HG03575 (cell line): ENCODE measurements around the gene UBA6.
"Not testable (repeated sequence)": the region's sequence is repeated elsewhere in the genome, so short reads cannot be mapped to it uniquely, and the experiment has no call there.

Source experiments
- ATAC-seq: cut with Tn5 transposase; IDR thresholded peaks from one replicate; pipeline ENCODE4 v1.9.1; 2021; ENCODE audit not compliant: unreplicated experiment, insufficient number of reproducible peaks, low FRiP score; ENCODE audit errors: extremely low read depth

Gene UBA6

GRCh38 chr4:67717586-67717985, 16.6 kb upstream of the UBA6 start:
- ATAC-seq: no peak

- no peak for ATAC-seq
Observed at GRCh38 chr4:67714955-67715354, 14.0 kb upstream of the UBA6 start.

- no peak for ATAC-seq
Observed at GRCh38 chr4:67714248-67714583, 13.3 kb upstream of the UBA6 start.

GRCh38 chr4:67713529-67714247, 12.7 kb upstream of the UBA6 start:
- ATAC-seq: no peak

- ATAC-seq: no peak
Observed at GRCh38 chr4:67712650-67713528, 11.9 kb upstream of the UBA6 start.

GRCh38 chr4:67712000-67712625, 11.2 kb upstream of the UBA6 start:
- no peak for ATAC-seq

GRCh38 chr4:67706682-67707081, 5.7 kb upstream of the UBA6 start:
- ATAC-seq: not testable (repeated sequence)

GRCh38 chr4:67704843-67705242, 3.9 kb upstream of the UBA6 start:
- no peak for ATAC-seq

- ATAC-seq: no peak
Observed at GRCh38 chr4:67702166-67702565, 1.2 kb upstream of the UBA6 start.

GRCh38 chr4:67701517-67701850, 529 bp upstream of the UBA6 start:
- no peak for ATAC-seq

- ATAC-seq: no peak
Observed at GRCh38 chr4:67700116-67700737, 728 bp downstream of the UBA6 start.

GRCh38 chr4:67699603-67700002, 1.4 kb downstream of the UBA6 start:
- ATAC-seq: no peak

- ATAC-seq: no peak
Observed at GRCh38 chr4:67697860-67698687, 2.9 kb downstream of the UBA6 start.

GRCh38 chr4:67696061-67696460, 4.9 kb downstream of the UBA6 start:
- ATAC-seq: no peak

- no peak for ATAC-seq
Observed at GRCh38 chr4:67694662-67695061, 6.3 kb downstream of the UBA6 start.

GRCh38 chr4:67691328-67691727, 9.6 kb downstream of the UBA6 start:
- ATAC-seq: no peak

- no peak for ATAC-seq
Observed at GRCh38 chr4:67687636-67688035, 13.3 kb downstream of the UBA6 start.

- ATAC-seq: no peak
Observed at GRCh38 chr4:67685532-67685859, 15.5 kb downstream of the UBA6 start.
